SK-N-SH (cell line): ENCODE results near the gene RBM33.

Source experiments
- GATA2 ChIP-seq: sonication (generic); formaldehyde crosslinking; IDR thresholded peaks from 2 replicates; pipeline ENCODE4 v1.5.0; 2020; ENCODE audit warnings: mild to moderate bottlenecking, missing genetic modification reagents
- POLR2AphosphoS5 ChIP-seq: IDR thresholded peaks from 2 replicates; pipeline ENCODE4 v1.6.1; 2012; ENCODE audit warnings: low read depth, low read length
- TEAD4 ChIP-seq: IDR thresholded peaks from 2 replicates; pipeline ENCODE4 v1.4.0; 2012; ENCODE audit warnings: mild to moderate bottlenecking, borderline replicate concordance; ENCODE audit not compliant: insufficient read depth
- TF ChIP-seq, protein P1 (sequence below): fragments of 200-600 bp; sonication (generic); IDR thresholded peaks from 2 replicates; pipeline ENCODE4 v1.6.1; 2017; ENCODE audit warnings: antibody characterized with exemption, mild to moderate bottlenecking, moderate library complexity

DNA sequence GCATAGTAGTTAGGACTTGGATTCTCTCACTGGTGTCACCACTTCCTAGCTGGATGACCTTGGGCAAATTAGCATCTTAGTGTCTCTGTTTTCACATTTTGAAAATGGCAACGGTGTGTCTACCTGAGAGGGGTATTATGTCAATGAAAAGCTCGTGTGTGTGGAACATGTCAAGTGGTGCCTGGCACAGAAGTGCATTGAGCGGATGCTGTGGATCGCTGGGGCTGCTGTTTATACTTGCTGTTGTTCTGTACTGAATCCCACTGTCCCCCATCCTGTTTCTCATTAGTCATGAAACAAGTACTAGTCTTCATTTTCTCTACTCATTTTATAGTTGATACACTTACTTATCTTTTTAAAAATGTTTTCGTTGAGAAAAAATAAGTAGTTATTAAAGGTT lies 26.1 kb downstream of the RBM33 start:
- TF ChIP-seq POLR2AphosphoS5, result no peak
- TF ChIP-seq, protein P1, sequence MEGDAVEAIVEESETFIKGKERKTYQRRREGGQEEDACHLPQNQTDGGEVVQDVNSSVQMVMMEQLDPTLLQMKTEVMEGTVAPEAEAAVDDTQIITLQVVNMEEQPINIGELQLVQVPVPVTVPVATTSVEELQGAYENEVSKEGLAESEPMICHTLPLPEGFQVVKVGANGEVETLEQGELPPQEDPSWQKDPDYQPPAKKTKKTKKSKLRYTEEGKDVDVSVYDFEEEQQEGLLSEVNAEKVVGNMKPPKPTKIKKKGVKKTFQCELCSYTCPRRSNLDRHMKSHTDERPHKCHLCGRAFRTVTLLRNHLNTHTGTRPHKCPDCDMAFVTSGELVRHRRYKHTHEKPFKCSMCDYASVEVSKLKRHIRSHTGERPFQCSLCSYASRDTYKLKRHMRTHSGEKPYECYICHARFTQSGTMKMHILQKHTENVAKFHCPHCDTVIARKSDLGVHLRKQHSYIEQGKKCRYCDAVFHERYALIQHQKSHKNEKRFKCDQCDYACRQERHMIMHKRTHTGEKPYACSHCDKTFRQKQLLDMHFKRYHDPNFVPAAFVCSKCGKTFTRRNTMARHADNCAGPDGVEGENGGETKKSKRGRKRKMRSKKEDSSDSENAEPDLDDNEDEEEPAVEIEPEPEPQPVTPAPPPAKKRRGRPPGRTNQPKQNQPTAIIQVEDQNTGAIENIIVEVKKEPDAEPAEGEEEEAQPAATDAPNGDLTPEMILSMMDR, result no peak
- no peak for TF ChIP-seq GATA2 (CRISPR knock-in tag)
- no peak for TF ChIP-seq TEAD4
